H9 (cell line): ENCODE data around the gene CEP120. TPM values are rescaled to one million over a fixed set of nuclear protein-coding genes. Genes with fewer than 3 reads are reported as not detected.

Source experiments
- DNase-seq: peaks from one replicate; pipeline ENCODE4 v3.0.0-alpha.2; 2017
- H2AFZ ChIP-seq: one replicate; pipeline ENCODE4 v1.6.1; 2013; ENCODE audit warnings: mild to moderate bottlenecking, low read length, control low read depth, moderate library complexity
- H2AK5ac ChIP-seq: 2 replicates; pipeline ENCODE4 v1.6.1; 2013; ENCODE audit warnings: low read length, control low read depth, mixed read lengths; ENCODE audit not compliant: insufficient read length
- H2BK120ac ChIP-seq: one replicate; pipeline ENCODE4 v1.6.1; 2013; ENCODE audit warnings: low read depth, mild to moderate bottlenecking, low read length, control low read depth, inconsistent platforms; ENCODE audit not compliant: poor library complexity, severe bottlenecking
- H2BK12ac ChIP-seq: 2 replicates; pipeline ENCODE4 v1.6.1; 2013; ENCODE audit warnings: low read length, control low read depth, mixed read lengths, low read depth; ENCODE audit not compliant: insufficient read length
- H2BK15ac ChIP-seq: 2 replicates; pipeline ENCODE4 v1.6.1; 2013; ENCODE audit warnings: low read depth, low read length, control low read depth
- H2BK20ac ChIP-seq: one replicate; pipeline ENCODE4 v1.6.1; 2013; ENCODE audit warnings: low read depth, mild to moderate bottlenecking, low read length, control low read depth, inconsistent platforms; ENCODE audit not compliant: poor library complexity, severe bottlenecking
- H2BK5ac ChIP-seq: 2 replicates; pipeline ENCODE4 v1.6.1; 2013; ENCODE audit warnings: low read length, control low read depth, mixed read lengths; ENCODE audit not compliant: insufficient read length
- H3K14ac ChIP-seq: 2 replicates; pipeline ENCODE4 v1.6.1; 2013; ENCODE audit warnings: low read length, control low read depth; ENCODE audit not compliant: insufficient read depth
- H3K18ac ChIP-seq: 2 replicates; pipeline ENCODE4 v1.6.1; 2013; ENCODE audit warnings: low read depth, mild to moderate bottlenecking, mixed read lengths, low read length, control low read depth; ENCODE audit not compliant: insufficient read length
- H3K23ac ChIP-seq: 2 replicates; pipeline ENCODE4 v1.6.1; 2013; ENCODE audit warnings: low read length, control low read depth, mixed read lengths, low read depth; ENCODE audit not compliant: insufficient read length
- H3K23me2 ChIP-seq: 2 replicates; pipeline ENCODE4 v1.6.1; 2013; ENCODE audit warnings: low read depth, mild to moderate bottlenecking, mixed read lengths, low read length, control low read depth; ENCODE audit not compliant: insufficient read length, poor library complexity, severe bottlenecking
- H3K27ac ChIP-seq: 2 replicates; pipeline ENCODE4 v1.5.1; 2013; ENCODE audit warnings: low read length, control low read depth, mixed read lengths, low read depth; ENCODE audit not compliant: insufficient read length
- H3K27me3 ChIP-seq: 2 replicates; pipeline ENCODE4 v1.6.1; 2013; ENCODE audit warnings: low read length, control low read depth, inconsistent platforms; ENCODE audit not compliant: insufficient read depth
- H3K4ac ChIP-seq: 2 replicates; pipeline ENCODE4 v1.6.1; 2013; ENCODE audit warnings: low read depth, mild to moderate bottlenecking, control low read depth, inconsistent platforms, low read length, moderate library complexity
- H3K4me1 ChIP-seq: 2 replicates; pipeline ENCODE4 v1.6.1; 2013; ENCODE audit warnings: low read length, control low read depth, inconsistent platforms; ENCODE audit not compliant: insufficient read depth
- H3K4me2 ChIP-seq: 2 replicates; pipeline ENCODE4 v1.6.1; 2013; ENCODE audit warnings: low read length, control low read depth, mixed read lengths; ENCODE audit not compliant: insufficient read length, insufficient read depth
- H3K56ac ChIP-seq: 2 replicates; pipeline ENCODE4 v1.6.1; 2013; ENCODE audit warnings: low read depth, mild to moderate bottlenecking, mixed read lengths, low read length, control low read depth; ENCODE audit not compliant: insufficient read length
- H3K79me1 ChIP-seq: 2 replicates; pipeline ENCODE4 v1.6.1; 2013; ENCODE audit warnings: low read depth, mild to moderate bottlenecking, moderate library complexity, low read length, control low read depth, inconsistent platforms; ENCODE audit not compliant: insufficient read depth, poor library complexity, severe bottlenecking
- H3K79me2 ChIP-seq: 2 replicates; pipeline ENCODE4 v1.6.1; 2013; ENCODE audit warnings: low read length, control low read depth, inconsistent platforms; ENCODE audit not compliant: insufficient read depth
- H3K9ac ChIP-seq: 2 replicates; pipeline ENCODE4 v1.6.1; 2013; ENCODE audit warnings: low read length, control low read depth, mixed read lengths; ENCODE audit not compliant: insufficient read length; ENCODE audit errors: extremely low read depth
- H3K9me3 ChIP-seq: one replicate; pipeline ENCODE4 v1.6.1; 2013; ENCODE audit warnings: low read depth, low read length, inconsistent platforms; ENCODE audit not compliant: control insufficient read depth
- H3T11ph ChIP-seq: one replicate; pipeline ENCODE4 v1.6.1; 2013; ENCODE audit warnings: mild to moderate bottlenecking, low read length, control low read depth, inconsistent platforms
- H4K20me1 ChIP-seq: one replicate; pipeline ENCODE4 v1.6.1; 2013; ENCODE audit not compliant: control insufficient read depth, insufficient read length, insufficient read depth
- H4K5ac ChIP-seq: 2 replicates; pipeline ENCODE4 v1.6.1; 2013; ENCODE audit warnings: low read depth, mild to moderate bottlenecking, mixed read lengths, low read length, control low read depth; ENCODE audit not compliant: insufficient read length
- H4K8ac ChIP-seq: replicated peaks from 2 replicates; pipeline ENCODE4 v1.6.1; 2013; ENCODE audit warnings: low read length, control low read depth, mixed read lengths, low read depth; ENCODE audit not compliant: insufficient read length
- H4K91ac ChIP-seq: 2 replicates; pipeline ENCODE4 v1.6.1; 2013; ENCODE audit warnings: low read depth, mild to moderate bottlenecking, moderate library complexity, mixed read lengths, low read length, control low read depth; ENCODE audit not compliant: insufficient read length
- H3K27ac Mint-ChIP-seq, 3 experiments: 2 replicates in 2 of 3; 3 replicates in 1 of 3; pipeline ENCODE4 v1.8.0; 2020 to 2021; ENCODE audit warnings: mixed read lengths in 3 of 3, mild to moderate bottlenecking in 1 of 3, moderate library complexity in 1 of 3
- H3K27me3 Mint-ChIP-seq: 2 replicates; pipeline ENCODE4 v1.8.0; 2021; ENCODE audit warnings: low read depth, mild to moderate bottlenecking, moderate library complexity, mixed read lengths
- H3K36me3 Mint-ChIP-seq, 3 experiments: 2 replicates in 2 of 3; 3 replicates in 1 of 3; pipeline ENCODE4 v1.8.0; 2020 to 2021; ENCODE audit warnings: low read depth in 3 of 3, mixed read lengths in 3 of 3; ENCODE audit not compliant: insufficient read depth in 1 of 3
- H3K4me1 Mint-ChIP-seq, 2 experiments: 2 replicates each; pipeline ENCODE4 v1.8.0; 2020; ENCODE audit warnings: mixed read lengths in 2 of 2
- H3K4me3 Mint-ChIP-seq, 2 experiments: 2 replicates in 1 of 2; 3 replicates in 1 of 2; pipeline ENCODE4 v1.8.0; 2020 to 2021; ENCODE audit warnings: mild to moderate bottlenecking in 2 of 2, mixed read lengths in 2 of 2, moderate library complexity in 1 of 2
- H3K9me3 Mint-ChIP-seq, 2 experiments: 2 replicates in 1 of 2; 3 replicates in 1 of 2; pipeline ENCODE4 v1.8.0; 2020; ENCODE audit warnings: mild to moderate bottlenecking in 2 of 2, mixed read lengths in 2 of 2, moderate library complexity in 1 of 2
- CTCF ChIP-seq: fragments of 200-600 bp; sonication (generic); conservative IDR thresholded peaks from 3 replicates; pipeline ENCODE4 v1.8.0; 2021; ENCODE audit warnings: antibody characterized with exemption, mild to moderate bottlenecking
- WGBS: extraction: QIAGEN DNeasy Blood & Tissue Kit; methylation state at CpG from one replicate; pipeline ENCODE4 v1.1.7; 2013; ENCODE audit warnings: missing lambda C conversion rate, low lambda C conversion rate, mixed read lengths; ENCODE audit not compliant: insufficient read length; ENCODE audit errors: extremely low coverage; 5-methylcytosine and 5-hydroxymethylcytosine counted together
- total RNA-seq: library from RNA; stranded (reverse); gene quantifications from 2 replicates; pipeline ENCODE4 v1.2.1, GENCODE V29; 2021

Gene CEP120
- total RNA-seq, 1 experiment from 2014 or later, result 22.5 TPM

- Histone ChIP-seq H2AK5ac (no peak overlapping the region), H2BK120ac (no peak overlapping the region), H3K23me2 (no peaks in the 10 kb centered on the region), H3K23ac (no peak overlapping the region), H3K4me2 (no peak overlapping the region), H4K8ac (no peak overlapping the region), H3K27ac (no peak overlapping the region), H4K20me1 (no peaks in the 10 kb centered on the region), H3K27me3 (no peaks in the 10 kb centered on the region), H3K79me1 (no peaks in the 10 kb centered on the region), H2BK12ac (no peak overlapping the region), H3K79me2 (no peaks in the 10 kb centered on the region), H3K9me3 (no peaks in the 10 kb centered on the region), H3T11ph (no peak overlapping the region), H4K91ac (no peak overlapping the region), H2BK15ac (no peak overlapping the region), H3K14ac (no peak overlapping the region), H2AFZ (no peak overlapping the region), H3K4me1 (no peaks in the 10 kb centered on the region; the same call in 1 of the 2 replicates), H3K18ac (no peak overlapping the region), H2BK20ac (no peak overlapping the region), H2BK5ac (no peak overlapping the region), H3K4ac (no peak overlapping the region), H3K56ac (no peak overlapping the region), H3K9ac (no peak overlapping the region), H4K5ac (no peak overlapping the region)
- no peak overlapping the region for H3K4me3 Mint-ChIP-seq
- WGBS, result no CpG with 5 or more reads among the region's 2 CpGs
- peaks cover 0 to 21% (median 0%) of the 10 kb centered on the region in 3 experiments; a peak in 2 of 7 replicates for H3K36me3 Mint-ChIP-seq
- H3K9me3 Mint-ChIP-seq, result peaks cover 3 to 18% of the 10 kb centered on the region in 2 experiments; a peak in 2 of 5 replicates
- no peak for TF ChIP-seq CTCF
- H3K27ac Mint-ChIP-seq, result no peak overlapping the region
- H3K27me3 Mint-ChIP-seq, result no peaks in the 10 kb centered on the region; the same call in 1 of the 2 replicates
- peaks cover 25 to 34% of the 10 kb centered on the region in 2 experiments for H3K4me1 Mint-ChIP-seq
- DNase-seq, result no peak
Observed at GRCh38 chr5:123297198-123297831, 125.9 kb downstream of the CEP120 start.

Other genes starting within 250 kb of the CEP120 start
- 45.6 and 48.3 TPM in 2 replicates for gene CSNK1G3, start 88.8 kb upstream of the CEP120 start, total RNA-seq